Measurements from ENCODE around the gene DAB2IP.

Gene DAB2IP

GRCh38 chr9:121763561-121764370 lies 112.3 kb downstream of the DAB2IP start:
- DNase-seq (ENCODE audit: low spot score) = no peak
- TF ChIP-seq CTCF (IDR thresholded peaks at IDR 0.05; ENCODE audit: borderline replicate concordance, control extremely low read depth, extremely low read depth, insufficient read depth, missing control alignments) = no peak
- in situ Hi-C loops (cut with MboI; ENCODE audit: low sequenced_read_pairs, unreplicated experiment) = no loop called here

- no peak for TF ChIP-seq CTCF (IDR thresholded peaks at IDR 0.05; ENCODE audit: borderline replicate concordance, control extremely low read depth, extremely low read depth, insufficient read depth, missing control alignments)
- no peak for DNase-seq (ENCODE audit: low spot score)
- in situ Hi-C loops (cut with MboI; ENCODE audit: low sequenced_read_pairs, unreplicated experiment) = no loop called here
Observed at GRCh38 chr9:121764371-121764730, 112.9 kb downstream of the DAB2IP start.

- in situ Hi-C loops (cut with MboI; ENCODE audit: low sequenced_read_pairs, unreplicated experiment) = no loop called here
- DNase-seq (ENCODE audit: low spot score) = no peak
- no peak for TF ChIP-seq CTCF (IDR thresholded peaks at IDR 0.05; ENCODE audit: borderline replicate concordance, control extremely low read depth, extremely low read depth, insufficient read depth, missing control alignments)
Observed at GRCh38 chr9:121765021-121765950, 113.9 kb downstream of the DAB2IP start.

GRCh38 chr9:121766081-121766683 lies 114.7 kb downstream of the DAB2IP start:
- in situ Hi-C loops (cut with MboI; ENCODE audit: low sequenced_read_pairs, unreplicated experiment) = no loop called here
- DNase-seq (ENCODE audit: low spot score) = no peak
- no peak for TF ChIP-seq CTCF (IDR thresholded peaks at IDR 0.05; ENCODE audit: borderline replicate concordance, control extremely low read depth, extremely low read depth, insufficient read depth, missing control alignments)

GRCh38 chr9:121767171-121767769 lies 115.8 kb downstream of the DAB2IP start:
- no peak for TF ChIP-seq CTCF (IDR thresholded peaks at IDR 0.05; ENCODE audit: borderline replicate concordance, control extremely low read depth, extremely low read depth, insufficient read depth, missing control alignments)
- in situ Hi-C loops (cut with MboI; ENCODE audit: low sequenced_read_pairs, unreplicated experiment) = no loop called here
- no peak for DNase-seq (ENCODE audit: low spot score)

- TF ChIP-seq CTCF (IDR thresholded peaks at IDR 0.05; ENCODE audit: borderline replicate concordance, control extremely low read depth, extremely low read depth, insufficient read depth, missing control alignments) = no peak
- in situ Hi-C loops (cut with MboI; ENCODE audit: low sequenced_read_pairs, unreplicated experiment) = no loop called here
- DNase-seq (ENCODE audit: low spot score) = no peak
Observed at GRCh38 chr9:121768416-121769015, 117.1 kb downstream of the DAB2IP start.

All from GM13976 (cell line).